A549 treated with CORT108297 at 1 μM for 4 hours (cell line): ENCODE results near the gene RPS15A. TPM values are rescaled to one million over a fixed set of nuclear protein-coding genes. Genes with fewer than 3 reads are reported as not detected.

Experiments
- total RNA-seq: library from RNA; stranded (reverse); fragments of 200-300 nt; extraction: Qiagen RNA extraction; gene quantifications from 5 replicates; pipeline ENCODE4 v1.2.3, GENCODE V29; 2022

Gene RPS15A
- 2,160 to 2,532 TPM (median 2,366 TPM) in 5 replicates for total RNA-seq

GRCh38 chr16:18789850-18790706 lies at the start of gene RPS15A:
Gene RPS15A, minus strand, starts transcription at chr16:18790334. Its CDS starts 1,221 bp downstream, at chr16:18789113.

GRCh38 chr16:18801145-18801972 lies 11.2 kb upstream of the RPS15A start, which contains the start of gene ARL6IP1:
Gene ARL6IP1, minus strand, starts transcription at chr16:18801549. Its CDS starts 83 bp downstream, at chr16:18801466.

Other genes with a start within 250 kb of the RPS15A start
- 104 to 107 TPM (median 105 TPM) in 5 replicates for gene NOMO2, start 228.2 kb downstream of the RPS15A start, total RNA-seq
- 280 to 445 TPM (median 300 TPM) in 5 replicates for gene ARL6IP1, start 11.2 kb upstream of the RPS15A start, total RNA-seq
- 14.3 to 25.3 TPM (median 22.3 TPM) in 5 replicates for gene SMG1, start 136.1 kb upstream of the RPS15A start, total RNA-seq
- gene TMC7, start 193.6 kb upstream of the RPS15A start, total RNA-seq, result 7.2 to 10.8 TPM (median 9.9 TPM) in 5 replicates